HG03460 (cell line): ENCODE results near the gene GFI1B.

Experiments
- ATAC-seq: cut with Tn5 transposase; IDR thresholded peaks from one replicate; pipeline ENCODE4 v1.9.1; 2021; ENCODE audit not compliant: unreplicated experiment

Gene GFI1B

DNA sequence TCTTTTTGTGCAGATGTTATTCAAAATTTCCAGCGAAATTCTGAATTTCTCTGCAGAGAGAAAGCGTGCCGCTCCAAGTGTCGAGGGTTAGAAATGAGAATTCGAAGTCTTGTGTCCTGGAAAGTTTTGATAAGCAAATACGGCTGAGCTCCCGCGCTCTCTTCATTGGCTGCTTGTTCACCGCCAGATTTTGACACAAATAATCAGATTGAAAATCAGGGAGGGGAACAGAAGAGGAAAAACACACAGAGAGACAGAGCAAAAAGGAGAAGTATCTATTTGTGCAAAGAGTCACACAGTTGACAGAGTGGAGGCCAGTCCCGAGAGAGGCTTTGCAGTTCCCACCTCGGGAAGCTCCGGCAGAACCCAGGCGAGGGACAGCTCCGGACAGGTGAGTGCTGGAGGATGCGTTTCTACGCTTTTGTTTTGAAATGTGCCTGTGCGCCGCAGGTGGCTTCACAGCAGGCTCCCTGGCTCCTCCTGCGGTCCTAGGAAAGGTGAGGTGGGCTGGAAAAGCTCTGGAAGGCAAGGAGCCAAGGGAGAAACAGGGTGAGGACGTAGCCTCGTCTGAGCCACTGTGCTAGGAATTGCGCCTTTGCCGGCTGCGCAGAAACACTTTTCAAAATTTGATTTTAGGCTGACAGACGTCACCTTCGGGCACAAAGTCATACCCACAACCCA lies at the start of gene GFI1B:
TSS of gene GFI1B (plus strand) at position 244 of the 681 bp plus-strand sequence. CDS start 7,985 bp downstream, outside the sequence.
- no peak for ATAC-seq

GRCh38 chr9:132931178-132931735 lies 47.2 kb upstream of the GFI1B start:
- ATAC-seq = no peak

GRCh38 chr9:132935026-132935425 lies 43.5 kb upstream of the GFI1B start:
- no peak for ATAC-seq

- ATAC-seq = no peak
Observed at GRCh38 chr9:132937463-132937901, 41.0 kb upstream of the GFI1B start.

DNA sequence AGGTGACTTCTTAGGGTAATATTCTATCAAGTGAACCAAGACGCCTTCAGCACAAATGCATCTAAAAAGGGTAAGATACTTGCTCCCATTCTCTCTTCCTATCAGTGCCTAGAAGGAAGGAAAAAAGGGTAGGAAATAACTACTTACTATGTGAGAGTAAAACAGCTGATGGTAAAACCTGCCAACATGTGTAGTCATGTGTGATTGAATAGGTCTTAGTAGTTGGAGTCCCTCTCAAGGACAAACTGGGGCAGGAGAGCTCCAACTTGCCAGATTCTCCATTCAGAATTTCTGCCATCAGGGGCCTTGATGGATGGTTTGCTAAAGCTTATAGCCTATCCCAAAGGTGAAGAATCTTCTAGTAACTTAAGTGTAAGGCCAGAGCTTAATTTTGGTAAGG lies 39.3 kb upstream of the GFI1B start:
- no peak for ATAC-seq

DNA sequence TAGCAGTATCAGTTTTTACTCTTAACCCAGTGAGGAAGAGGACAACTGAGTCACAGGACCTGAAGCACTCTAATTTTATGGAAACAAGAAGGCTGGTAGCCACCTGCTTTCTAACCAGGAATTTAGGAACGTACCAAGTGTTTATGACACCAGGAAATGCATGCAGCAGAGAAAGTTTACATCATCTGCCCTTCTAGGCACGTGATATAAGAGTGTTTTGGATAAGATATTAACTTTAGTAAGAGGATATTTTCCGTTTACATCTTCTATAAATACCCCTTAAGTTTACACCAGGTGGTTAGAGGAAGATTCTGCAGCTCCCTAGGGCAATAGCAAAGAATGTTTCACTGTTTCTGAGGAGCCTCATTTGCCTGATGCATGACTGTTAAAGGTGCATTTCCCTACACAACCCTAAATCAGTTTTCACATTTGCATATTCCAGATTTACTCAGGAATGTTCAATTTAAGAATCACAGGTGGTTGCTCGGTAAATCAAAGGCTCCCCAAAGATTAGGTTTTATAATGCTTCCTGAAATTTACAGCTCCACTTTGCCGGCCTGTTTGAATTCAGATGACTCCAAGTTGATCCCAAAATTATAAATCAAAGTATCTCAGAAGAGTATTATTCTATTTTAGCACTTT lies 35.8 kb upstream of the GFI1B start:
- no peak for ATAC-seq

- peak; percentile 15 for ATAC-seq
Observed at GRCh38 chr9:132943651-132944293, 34.7 kb upstream of the GFI1B start.

DNA sequence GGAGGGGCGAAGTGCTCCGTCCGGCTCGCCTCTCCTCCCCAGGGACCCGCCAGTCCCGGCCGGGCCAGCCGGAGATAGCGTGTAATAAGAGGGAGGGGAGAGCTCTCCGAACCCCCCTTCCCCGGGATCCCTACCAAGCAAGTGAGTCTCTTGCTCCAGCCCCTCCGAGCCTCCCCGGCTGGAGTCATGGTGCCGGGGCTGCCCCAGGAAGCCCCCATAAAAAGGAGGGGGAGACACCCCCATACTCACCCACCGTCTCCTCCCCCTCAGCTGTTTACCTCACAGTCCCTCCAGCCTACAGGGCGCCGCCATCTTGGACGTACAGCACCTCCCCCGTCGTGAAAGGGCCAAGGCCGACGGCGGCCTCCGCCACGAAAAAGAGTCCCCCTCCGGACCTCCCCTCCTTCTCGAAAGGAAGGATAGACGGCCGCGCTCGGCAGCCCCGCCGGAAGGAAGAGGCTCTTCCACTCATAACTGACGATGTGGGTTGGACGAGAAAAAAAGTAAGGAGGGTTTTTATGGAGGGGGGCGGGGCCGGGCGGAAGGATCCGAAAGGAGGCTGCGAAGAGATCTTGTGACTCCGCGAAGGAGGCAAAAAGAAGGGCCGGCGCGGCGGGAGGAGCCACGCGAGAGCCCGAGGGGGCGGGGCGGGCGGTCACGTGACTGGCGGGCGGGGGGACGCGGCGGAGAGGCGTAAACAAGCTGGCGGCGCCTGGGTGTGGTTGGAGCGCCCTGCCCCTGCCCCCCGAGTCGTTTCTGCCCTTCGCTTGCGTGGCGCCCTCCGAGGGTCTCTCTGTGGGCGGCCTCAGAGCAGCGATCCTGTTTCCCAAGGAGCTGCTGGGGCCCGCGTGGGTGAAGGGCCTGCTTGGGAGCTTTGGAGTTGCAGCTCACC lies 34.0 kb upstream of the GFI1B start, which contains the start of gene TSC1:
TSS of gene TSC1 (minus strand) at position 323 of the 892 bp plus-strand sequence. CDS start 15,744 bp downstream, outside the sequence.
- peak; percentile 68 for ATAC-seq

GRCh38 chr9:132945186-132946130 lies 33.0 kb upstream of the GFI1B start:
- no peak for ATAC-seq

- ATAC-seq = no peak
Observed at GRCh38 chr9:132946211-132946610, 32.3 kb upstream of the GFI1B start.

DNA sequence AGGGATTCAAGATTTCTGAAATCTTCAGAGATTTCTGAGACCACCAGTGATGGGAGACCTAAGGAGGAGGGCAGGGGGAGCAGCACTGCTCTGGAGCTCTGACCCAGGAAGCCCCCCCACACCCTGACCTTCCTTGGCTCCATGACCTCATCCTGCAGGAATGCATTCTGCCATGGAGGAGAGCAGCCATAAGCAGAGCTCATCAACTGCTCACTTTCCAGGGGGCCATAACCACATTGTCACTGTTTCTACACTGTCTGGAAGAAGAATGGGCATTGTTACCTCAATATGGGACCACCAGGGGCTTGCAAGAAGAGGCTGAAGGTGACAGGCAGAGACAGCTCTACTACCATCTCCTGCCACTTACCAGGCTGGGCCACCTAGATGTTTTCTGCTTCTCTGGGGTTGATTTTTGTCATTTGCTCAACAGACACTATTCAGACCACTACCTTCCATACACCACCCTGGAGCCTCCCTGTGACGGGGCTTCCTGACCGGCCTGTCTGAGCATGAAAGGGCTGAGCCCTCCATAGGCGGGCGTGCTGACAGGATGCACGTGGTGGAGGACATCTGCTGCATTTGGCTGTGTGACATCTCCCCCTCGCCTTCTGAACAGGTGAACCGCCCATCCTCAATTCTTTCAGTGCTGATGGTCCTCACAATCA lies 31.7 kb upstream of the GFI1B start:
- ATAC-seq = no peak

DNA sequence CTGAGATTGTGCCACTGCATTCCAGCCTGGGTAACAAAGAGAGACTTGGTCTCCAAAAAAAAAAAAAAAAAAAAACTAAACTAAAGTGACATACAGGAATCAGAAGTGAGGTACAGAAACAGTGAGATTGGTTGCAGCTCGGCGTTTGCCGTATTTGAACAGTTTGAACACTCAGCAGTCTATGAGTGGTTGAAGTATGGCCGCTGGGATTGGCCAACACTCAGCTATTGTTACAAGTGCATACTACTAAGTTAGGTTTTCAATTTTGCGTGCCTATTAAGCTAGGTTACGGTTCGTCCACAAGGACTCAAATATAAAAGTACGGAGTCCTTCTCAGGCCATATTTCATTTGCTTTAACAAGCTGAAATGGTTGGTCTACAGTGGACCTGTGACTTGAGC lies 30.7 kb upstream of the GFI1B start:
- no peak for ATAC-seq

GRCh38 chr9:132948482-132949050 lies 29.9 kb upstream of the GFI1B start:
- ATAC-seq = no peak

GRCh38 chr9:132949709-132950108 lies 28.8 kb upstream of the GFI1B start:
- no peak for ATAC-seq

DNA sequence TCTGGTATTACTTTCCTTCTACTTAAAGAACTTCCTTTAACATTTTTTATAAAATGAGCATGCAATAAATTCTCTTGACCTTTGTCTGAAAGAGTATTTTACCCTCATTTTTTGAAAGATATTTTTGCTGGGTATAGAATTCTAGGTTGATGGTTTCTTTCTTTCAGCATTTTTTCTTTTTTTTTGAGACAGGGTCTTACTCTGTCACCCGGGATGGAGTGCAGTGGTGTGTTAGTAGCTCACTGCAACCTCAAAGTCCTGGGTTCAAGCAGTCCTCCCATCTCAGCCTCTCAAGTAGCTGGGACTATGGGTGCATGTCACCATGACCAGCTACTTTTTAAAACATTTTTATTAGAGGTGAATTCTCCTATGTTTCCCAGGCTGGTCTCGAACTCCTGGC lies 23.4 kb upstream of the GFI1B start:
- ATAC-seq = no peak

DNA sequence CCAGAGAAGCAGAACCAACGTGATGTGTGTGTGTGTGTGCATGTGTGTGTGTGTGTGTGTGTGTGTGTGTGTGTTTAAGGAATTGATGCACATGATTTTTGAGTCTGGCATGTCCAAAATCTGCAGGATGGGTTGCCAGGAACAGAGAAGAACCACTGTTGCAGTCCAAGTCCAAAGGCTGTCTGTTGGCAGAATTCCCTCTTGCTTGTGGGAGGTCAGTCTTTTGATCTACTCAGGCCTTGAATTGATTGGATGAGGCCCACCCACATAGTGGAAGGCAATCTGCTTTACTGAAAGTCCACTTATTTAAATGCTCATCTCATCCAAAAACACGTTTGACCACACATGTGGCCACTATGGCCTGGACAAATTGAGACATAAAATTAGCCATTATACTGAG lies 22.7 kb upstream of the GFI1B start:
- no peak for ATAC-seq

GRCh38 chr9:132957805-132958204 lies 20.7 kb upstream of the GFI1B start:
- no peak for ATAC-seq

GRCh38 chr9:132961002-132961401 lies 17.5 kb upstream of the GFI1B start:
- ATAC-seq = no peak

DNA sequence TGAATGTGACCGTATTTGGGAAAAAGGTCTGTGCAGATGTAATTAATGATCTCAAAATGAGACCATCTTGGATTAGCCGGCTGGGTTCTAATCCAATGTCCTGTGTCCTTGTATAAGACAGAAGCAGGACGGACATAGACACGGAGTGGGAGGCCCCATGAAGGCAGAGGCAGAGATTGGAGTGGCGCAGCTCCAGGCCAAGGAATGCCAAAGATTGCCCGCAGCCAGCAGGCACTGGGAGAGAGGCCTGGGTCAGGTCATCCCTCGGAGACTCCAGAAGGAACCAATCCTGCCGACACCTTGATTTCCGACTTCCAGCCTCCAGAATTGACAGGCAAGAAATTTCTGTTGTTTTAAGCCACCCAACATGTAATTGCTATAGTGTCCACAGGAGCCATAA lies 13.0 kb upstream of the GFI1B start:
- no peak for ATAC-seq
